SK-N-SH treated with all-trans-retinoic acid at 6 μM for 48 hours (cell line): ENCODE measurements around the gene GPR32.

Experiments used
- GLIS3 ChIP-seq: fragments of 250-450 bp; sonication (Bioruptor Pico); IDR thresholded peaks from 2 replicates; pipeline ENCODE4 v1.5.0; 2020; ENCODE audit warnings: mild to moderate bottlenecking, moderate library complexity
- RARB ChIP-seq: fragments of 250-450 bp; sonication (Bioruptor Pico); IDR thresholded peaks from 2 replicates; pipeline ENCODE4 v1.8.0; 2021; ENCODE audit warnings: mild to moderate bottlenecking, moderate library complexity
- SNAI2 ChIP-seq: fragments of 250-450 bp; sonication (Bioruptor Pico); IDR thresholded peaks from 2 replicates; pipeline ENCODE4 v1.5.0; 2020; ENCODE audit warnings: mild to moderate bottlenecking, moderate library complexity
- TCF4 ChIP-seq: fragments of 250-450 bp; sonication (Bioruptor Pico); IDR thresholded peaks from 2 replicates; pipeline ENCODE4 v1.8.0; 2021; ENCODE audit warnings: mild to moderate bottlenecking, moderate library complexity, borderline replicate concordance
- TOX ChIP-seq: fragments of 250-450 bp; sonication (Bioruptor Pico); IDR thresholded peaks from 2 replicates; pipeline ENCODE4 v1.8.0; 2021; ENCODE audit warnings: mild to moderate bottlenecking, moderate library complexity, borderline replicate concordance
- ZFP3 ChIP-seq: fragments of 250-450 bp; sonication (Bioruptor Pico); IDR thresholded peaks from 2 replicates; pipeline ENCODE4 v1.5.0; 2020; ENCODE audit warnings: mild to moderate bottlenecking, moderate library complexity
- ZNF565 ChIP-seq: fragments of 450-650 bp; formaldehyde crosslinking; conservative IDR thresholded peaks from 2 replicates; pipeline ENCODE4 v1.5.0; 2020; ENCODE audit warnings: low read depth, mild to moderate bottlenecking, moderate library complexity
- ZNF70 ChIP-seq: fragments of 450-650 bp; formaldehyde crosslinking; IDR thresholded peaks from 2 replicates; pipeline ENCODE4 v1.5.0; 2020; ENCODE audit warnings: mild to moderate bottlenecking, moderate library complexity
- TF ChIP-seq, protein P1 (sequence below): fragments of 250-450 bp; sonication (Bioruptor Pico); IDR thresholded peaks from 2 replicates; pipeline ENCODE4 v1.5.0; 2020; ENCODE audit warnings: mild to moderate bottlenecking, moderate library complexity
- TF ChIP-seq, protein P2 (sequence below): fragments of 250-450 bp; sonication (Bioruptor Pico); IDR thresholded peaks from 2 replicates; pipeline ENCODE4 v1.8.0; 2020; ENCODE audit warnings: mild to moderate bottlenecking, moderate library complexity, borderline replicate concordance
- TF ChIP-seq, protein P3 (sequence below): fragments of 250-450 bp; sonication (Bioruptor Pico); IDR thresholded peaks from 2 replicates; pipeline ENCODE4 v1.8.0; 2021; ENCODE audit warnings: low read depth, mild to moderate bottlenecking, moderate library complexity, borderline replicate concordance

DNA sequence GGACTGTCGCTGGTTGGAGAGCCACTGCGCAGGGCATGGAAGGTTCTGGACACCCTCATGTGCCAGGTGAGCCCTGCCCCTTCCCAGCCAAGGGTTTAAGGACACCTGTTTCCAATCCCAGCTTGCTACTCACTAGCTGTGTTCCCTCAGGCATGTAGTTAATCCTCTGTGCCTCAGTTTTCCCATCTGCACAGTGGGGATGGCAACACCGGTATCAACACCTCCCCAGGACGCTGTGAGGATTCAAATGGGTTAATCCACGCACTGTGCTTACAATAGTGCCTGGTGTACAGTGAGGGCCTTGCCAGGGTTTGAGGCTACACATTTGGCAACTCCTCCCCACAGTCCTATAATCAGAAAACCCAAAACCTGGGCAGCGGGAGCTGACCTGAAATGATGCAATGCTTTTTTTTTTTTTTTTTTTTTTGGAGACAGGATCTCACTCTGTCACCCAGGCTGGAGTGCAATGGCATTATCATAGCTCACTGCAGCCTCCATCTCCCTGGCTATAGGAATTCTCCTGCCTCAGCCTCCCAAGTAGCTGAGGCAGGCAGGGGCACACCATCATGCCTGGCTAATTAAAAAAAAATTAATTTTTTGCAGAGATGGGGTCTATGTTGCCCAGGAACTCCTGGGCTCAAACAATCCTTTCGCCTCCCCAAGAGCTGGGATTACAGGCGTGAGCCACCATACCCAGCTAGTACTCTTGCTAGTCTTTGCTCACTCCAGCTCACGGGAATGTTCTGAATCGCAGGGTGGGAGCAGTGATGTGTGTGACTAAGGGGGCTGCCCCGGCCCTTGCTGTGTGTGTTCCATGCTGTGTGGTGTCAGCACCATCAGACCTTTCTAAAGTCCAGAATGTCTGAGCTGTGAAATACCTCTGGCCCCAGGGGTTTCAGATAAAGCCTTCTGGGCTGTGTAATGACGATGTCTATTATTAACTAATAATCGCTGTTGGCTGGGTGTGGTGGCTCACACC lies 22.3 kb downstream of the GPR32 start:
- TF ChIP-seq ZFP3 (CRISPR knock-in tag) (no peak), SNAI2 (CRISPR knock-in tag) (no peak), TOX (CRISPR knock-in tag) (no peak), ZNF565 (CRISPR knock-in tag) (no peak), GLIS3 (CRISPR knock-in tag) (no peak), ZNF70 (CRISPR knock-in tag) (no peak), TCF4 (CRISPR knock-in tag) (no peak), RARB (CRISPR knock-in tag) (no peak)
- TF ChIP-seq, protein P1, sequence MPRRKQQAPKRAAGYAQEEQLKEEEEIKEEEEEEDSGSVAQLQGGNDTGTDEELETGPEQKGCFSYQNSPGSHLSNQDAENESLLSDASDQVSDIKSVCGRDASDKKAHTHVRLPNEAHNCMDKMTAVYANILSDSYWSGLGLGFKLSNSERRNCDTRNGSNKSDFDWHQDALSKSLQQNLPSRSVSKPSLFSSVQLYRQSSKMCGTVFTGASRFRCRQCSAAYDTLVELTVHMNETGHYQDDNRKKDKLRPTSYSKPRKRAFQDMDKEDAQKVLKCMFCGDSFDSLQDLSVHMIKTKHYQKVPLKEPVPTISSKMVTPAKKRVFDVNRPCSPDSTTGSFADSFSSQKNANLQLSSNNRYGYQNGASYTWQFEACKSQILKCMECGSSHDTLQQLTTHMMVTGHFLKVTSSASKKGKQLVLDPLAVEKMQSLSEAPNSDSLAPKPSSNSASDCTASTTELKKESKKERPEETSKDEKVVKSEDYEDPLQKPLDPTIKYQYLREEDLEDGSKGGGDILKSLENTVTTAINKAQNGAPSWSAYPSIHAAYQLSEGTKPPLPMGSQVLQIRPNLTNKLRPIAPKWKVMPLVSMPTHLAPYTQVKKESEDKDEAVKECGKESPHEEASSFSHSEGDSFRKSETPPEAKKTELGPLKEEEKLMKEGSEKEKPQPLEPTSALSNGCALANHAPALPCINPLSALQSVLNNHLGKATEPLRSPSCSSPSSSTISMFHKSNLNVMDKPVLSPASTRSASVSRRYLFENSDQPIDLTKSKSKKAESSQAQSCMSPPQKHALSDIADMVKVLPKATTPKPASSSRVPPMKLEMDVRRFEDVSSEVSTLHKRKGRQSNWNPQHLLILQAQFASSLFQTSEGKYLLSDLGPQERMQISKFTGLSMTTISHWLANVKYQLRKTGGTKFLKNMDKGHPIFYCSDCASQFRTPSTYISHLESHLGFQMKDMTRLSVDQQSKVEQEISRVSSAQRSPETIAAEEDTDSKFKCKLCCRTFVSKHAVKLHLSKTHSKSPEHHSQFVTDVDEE (CRISPR knock-in tag), result no peak
- TF ChIP-seq, protein P2, sequence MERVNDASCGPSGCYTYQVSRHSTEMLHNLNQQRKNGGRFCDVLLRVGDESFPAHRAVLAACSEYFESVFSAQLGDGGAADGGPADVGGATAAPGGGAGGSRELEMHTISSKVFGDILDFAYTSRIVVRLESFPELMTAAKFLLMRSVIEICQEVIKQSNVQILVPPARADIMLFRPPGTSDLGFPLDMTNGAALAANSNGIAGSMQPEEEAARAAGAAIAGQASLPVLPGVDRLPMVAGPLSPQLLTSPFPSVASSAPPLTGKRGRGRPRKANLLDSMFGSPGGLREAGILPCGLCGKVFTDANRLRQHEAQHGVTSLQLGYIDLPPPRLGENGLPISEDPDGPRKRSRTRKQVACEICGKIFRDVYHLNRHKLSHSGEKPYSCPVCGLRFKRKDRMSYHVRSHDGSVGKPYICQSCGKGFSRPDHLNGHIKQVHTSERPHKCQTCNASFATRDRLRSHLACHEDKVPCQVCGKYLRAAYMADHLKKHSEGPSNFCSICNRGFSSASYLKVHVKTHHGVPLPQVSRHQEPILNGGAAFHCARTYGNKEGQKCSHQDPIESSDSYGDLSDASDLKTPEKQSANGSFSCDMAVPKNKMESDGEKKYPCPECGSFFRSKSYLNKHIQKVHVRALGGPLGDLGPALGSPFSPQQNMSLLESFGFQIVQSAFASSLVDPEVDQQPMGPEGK (CRISPR knock-in tag), result no peak
- TF ChIP-seq, protein P3, sequence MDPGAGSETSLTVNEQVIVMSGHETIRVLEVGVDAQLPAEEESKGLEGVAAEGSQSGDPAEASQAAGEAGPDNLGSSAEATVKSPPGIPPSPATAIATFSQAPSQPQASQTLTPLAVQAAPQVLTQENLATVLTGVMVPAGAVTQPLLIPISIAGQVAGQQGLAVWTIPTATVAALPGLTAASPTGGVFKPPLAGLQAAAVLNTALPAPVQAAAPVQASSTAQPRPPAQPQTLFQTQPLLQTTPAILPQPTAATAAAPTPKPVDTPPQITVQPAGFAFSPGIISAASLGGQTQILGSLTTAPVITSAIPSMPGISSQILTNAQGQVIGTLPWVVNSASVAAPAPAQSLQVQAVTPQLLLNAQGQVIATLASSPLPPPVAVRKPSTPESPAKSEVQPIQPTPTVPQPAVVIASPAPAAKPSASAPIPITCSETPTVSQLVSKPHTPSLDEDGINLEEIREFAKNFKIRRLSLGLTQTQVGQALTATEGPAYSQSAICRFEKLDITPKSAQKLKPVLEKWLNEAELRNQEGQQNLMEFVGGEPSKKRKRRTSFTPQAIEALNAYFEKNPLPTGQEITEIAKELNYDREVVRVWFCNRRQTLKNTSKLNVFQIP (CRISPR knock-in tag), result no peak
